OCI-LY7 (cell line): ENCODE data around the gene GAN.

Source experiments
- CTCF ChIP-seq: fragments of 200-600 bp; sonication (generic); conservative IDR thresholded peaks from 2 replicates; pipeline ENCODE4 v1.5.1; 2014; ENCODE audit warnings: mild to moderate bottlenecking, antibody characterized with exemption, low read length, moderate library complexity, mixed read lengths
- EZH2phosphoT487 ChIP-seq: fragments of 200-600 bp; sonication (generic); IDR thresholded peaks from 2 replicates; pipeline ENCODE4 v1.6.1; 2018; ENCODE audit warnings: low read depth, borderline replicate concordance, mild to moderate bottlenecking, mixed run types, antibody characterized with exemption, low read length, moderate library complexity, mixed read lengths

- TF ChIP-seq CTCF (no peak), EZH2phosphoT487 (no peak)
Observed at GRCh38 chr16:81399909-81400308, 85.1 kb downstream of the GAN start.
